Activated CD8-positive, alpha-beta memory T cell treated with anti-CD3 and anti-CD28 coated beads, Interleukin-2, amount 50 U/mL, for 1 hour (primary cell): ENCODE results near the gene PCNP.
"Not testable (repeated sequence)": the region's sequence is repeated elsewhere in the genome, so short reads cannot be mapped to it uniquely, and the experiment has no call there.

Experiments
- DNase-seq: peaks from one replicate; pipeline ENCODE4 v3.0.0-alpha.2; 2020; ENCODE audit errors: extremely low read depth

PCNP gene

DNA sequence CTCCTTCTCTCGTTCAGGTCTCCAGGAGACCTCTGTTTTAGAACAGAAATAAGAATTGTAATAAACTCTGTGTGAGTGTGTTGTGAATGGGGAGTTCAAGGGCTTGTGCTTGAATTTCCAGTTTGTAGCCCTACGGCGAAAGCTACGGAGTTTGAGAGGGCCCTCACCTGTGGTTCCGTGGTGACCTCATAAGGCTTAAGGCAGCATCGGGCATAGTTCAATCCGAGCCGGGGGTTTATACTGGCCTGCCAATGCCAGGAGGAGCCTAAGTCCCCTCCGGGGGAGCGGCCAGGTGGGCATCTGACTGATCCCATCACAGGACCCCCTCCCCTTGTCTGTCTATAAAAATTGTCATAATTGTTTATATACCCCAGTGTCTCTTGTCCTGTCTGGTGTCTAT lies 59.2 kb downstream of the PCNP start:
- no peak for DNase-seq

DNA sequence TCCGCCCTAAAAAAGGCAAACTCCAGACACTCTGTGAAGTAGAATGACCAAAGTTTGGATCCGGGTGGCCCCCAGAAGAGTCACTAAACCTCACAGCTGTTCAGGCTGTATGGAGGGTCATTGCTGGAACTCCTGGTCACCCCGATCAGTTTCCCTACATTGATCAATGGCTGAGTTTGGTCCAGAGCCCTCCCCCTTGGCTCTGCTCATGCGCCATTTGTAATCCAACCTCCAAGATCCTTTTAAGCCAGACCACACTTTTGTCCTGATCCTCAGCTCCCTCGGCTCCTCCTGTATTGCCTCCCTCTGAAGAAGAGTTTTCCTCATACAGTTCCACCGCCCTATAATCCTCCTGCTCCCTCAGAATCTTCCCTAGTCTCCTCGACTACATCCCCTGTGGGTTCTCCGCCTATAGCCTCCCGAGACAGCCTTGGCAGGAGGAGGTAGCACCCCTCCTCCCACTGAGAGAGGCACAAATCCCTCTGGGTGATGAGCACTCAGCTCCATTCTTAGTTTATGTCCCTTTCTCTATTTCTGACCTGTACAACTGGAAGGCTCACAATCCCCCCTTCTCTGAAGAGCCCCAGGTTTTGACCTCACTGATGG lies 60.7 kb downstream of the PCNP start:
- DNase-seq = no peak

DNA sequence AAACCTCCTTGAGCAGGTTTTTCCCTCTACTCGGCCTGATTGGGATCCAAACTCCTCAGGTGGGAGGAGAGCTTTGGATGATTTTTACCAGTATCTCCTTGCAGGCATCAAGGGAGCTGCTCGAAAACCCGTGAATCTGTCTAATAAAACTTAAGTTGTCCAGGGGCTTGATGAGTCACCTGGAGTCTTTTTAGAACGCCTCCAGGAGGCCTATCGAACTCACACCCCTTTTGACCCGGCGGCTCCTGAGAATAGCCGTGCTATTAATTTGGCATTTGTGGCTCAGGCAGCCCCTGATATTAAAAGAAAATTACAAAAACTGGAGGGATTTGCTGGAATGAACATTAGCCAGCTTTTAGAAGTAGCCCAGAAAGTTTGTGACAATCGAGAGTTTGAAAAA lies 61.4 kb downstream of the PCNP start:
- no peak for DNase-seq

DNA sequence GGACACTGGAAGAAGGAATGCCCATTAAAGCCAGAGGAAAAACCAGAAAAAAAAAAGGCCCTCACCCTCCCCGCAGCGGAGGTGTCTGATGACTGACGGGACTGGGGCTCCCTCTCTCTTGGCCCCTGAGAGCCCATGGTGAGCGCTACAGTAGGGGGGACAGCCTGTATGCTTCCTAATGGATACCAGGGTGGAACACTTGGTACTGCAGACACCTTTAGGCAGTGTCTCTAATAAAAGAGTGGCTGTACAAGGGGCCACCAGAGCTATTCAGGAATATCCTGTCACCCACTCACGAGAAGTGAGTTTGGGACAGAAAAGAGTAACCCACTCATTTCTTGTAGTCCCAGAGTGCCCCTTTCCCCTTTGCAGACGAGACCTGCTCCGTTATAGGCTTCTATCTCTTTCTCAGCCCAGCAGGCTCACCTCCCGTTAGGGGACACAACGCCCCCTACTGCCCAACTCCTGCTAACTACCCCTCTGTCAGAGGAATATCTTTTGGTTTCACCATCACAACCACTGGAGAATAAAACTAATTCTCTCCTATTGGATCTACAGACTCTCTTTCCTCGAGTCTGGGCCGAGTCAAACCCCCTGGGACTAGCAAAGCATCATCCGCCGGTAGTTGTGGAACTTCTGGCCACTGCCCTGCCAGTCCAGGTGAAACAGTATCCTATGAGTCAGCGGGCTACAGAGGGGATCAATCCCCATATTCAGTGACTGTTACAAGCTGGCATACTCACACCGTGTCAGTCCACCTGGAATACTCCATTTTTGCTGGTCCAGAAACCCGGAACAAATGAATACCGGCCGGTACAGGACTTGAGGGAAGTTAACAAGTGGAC lies 62.2 kb downstream of the PCNP start:
- peak; percentile 11 for DNase-seq

DNA sequence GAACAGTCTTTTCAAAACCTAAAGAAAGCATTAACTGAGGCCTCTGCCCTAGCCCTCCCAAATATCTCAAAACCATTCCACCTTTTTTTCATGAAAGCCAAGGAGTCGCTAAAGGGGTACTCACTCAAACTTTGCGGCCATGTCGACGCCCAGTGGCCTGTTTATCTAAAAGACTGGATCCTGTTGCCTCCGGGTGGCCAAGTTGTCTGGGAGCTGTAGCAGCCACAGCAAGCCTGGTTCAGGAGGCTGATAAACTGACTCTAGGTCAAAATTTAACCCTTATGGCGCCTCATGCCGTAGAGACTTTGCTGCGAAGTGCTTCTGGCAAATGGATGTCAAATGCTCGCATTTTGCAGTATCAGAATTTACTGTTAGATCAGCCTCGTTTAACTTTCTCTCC lies 63.5 kb downstream of the PCNP start:
- no peak for DNase-seq

DNA sequence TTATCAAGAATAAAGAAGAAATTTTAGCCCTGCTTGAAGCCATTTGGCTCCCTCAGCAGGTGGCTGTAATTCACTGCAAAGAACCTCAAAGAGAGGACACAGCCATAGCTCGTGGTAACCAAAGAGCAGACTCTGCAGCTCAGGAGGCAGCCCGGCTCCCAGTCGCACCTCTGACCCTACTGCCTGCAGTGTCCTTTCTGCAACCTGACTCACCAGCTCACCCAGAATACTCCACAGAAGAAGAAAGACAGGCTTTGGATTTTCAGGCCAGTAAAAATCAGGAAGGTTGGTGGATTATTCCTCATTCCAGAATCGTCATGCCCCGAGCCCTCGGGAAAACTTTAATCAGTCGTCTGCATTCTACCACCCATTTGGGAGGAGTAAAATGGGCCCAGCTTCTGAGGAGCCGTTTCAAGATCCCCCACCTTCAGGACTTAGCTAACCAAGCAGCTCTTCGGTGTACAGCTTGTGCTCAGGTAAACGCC lies 64.3 kb downstream of the PCNP start:
- DNase-seq = no peak

DNA sequence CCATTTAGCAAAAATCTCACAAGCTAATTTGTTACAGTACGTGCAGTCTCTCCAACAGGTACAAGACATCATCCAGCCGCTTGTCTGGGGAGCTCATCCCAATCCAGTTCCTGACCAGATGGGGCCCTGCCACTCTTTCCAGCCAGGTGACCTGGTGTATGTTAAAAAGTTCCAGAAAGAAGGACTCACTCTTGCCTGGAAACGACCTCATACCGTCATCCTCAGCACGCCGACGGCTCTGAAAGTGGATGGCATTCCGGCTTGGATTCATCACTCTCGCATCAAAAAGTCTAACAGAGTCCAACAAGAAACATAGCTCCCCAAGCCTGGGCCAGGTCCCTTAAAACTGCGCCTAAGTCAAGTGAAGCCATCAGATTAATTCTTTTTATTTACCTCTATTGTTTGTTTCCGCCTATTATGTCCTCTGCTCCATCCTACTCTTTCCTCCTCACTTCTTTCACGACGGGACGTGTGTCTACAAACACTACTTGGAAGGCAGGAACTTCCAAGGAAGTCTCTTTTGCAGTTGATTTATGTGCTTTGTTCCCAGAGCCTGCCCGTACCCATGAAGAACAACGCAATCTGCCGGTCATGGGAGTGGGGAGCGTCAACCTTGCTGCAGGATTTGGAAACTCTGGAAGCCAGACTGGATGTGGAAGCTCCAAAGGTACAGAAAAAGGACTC lies 65.4 kb downstream of the PCNP start:
- no peak for DNase-seq

DNA sequence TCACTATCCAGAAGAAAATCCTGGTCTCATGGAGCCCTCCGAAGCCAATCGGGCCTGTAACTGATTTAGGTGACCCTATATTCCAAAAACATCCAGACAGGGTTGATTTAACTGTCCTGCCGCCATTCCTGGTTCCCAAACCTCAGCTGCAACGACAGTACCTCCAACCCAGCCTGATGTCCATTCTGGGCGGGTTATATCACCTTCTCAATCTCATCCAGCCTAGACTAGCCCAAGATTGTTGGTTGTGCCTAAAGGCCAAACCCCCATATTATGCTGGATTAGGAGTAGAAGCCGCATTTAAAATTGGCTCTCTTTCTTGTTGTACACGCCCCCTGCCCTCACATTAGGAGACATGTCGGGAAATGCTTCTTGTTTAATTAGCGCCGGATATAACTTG lies 66.3 kb downstream of the PCNP start:
- no peak for DNase-seq

DNA sequence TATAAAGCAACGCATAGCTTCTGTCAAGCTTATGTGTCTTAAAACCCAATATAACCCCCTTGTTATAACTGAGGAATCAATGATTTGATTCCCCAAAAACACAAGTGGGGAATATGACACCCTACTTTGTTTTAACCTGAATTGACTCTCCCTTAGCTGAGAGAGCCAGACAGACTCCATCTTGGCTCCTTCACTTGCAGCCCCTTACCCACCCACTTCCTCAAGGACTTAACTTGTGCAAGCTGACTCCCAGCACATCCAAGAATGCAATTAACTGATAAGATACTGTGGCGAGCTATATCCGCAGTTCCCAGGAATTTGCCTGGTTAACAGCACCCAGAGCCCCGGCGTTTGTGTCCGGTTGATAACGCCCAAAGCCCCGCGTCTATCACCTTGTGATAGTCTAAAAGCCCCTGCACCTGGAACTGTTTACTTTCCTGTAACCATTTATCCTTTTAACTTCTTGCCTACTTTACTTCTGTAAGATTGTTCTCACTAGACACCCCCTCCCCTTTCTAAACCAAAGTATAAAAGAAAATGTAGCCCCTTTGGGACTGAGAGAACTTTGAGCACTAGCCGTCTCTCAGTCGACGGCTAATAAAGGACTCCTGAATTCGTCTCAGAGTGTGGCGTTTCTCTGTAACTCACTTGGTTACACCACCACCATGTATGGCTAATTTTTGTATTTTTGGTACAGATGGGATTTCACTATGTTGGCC lies 67.6 kb downstream of the PCNP start:
- DNase-seq = not testable (repeated sequence)

DNA sequence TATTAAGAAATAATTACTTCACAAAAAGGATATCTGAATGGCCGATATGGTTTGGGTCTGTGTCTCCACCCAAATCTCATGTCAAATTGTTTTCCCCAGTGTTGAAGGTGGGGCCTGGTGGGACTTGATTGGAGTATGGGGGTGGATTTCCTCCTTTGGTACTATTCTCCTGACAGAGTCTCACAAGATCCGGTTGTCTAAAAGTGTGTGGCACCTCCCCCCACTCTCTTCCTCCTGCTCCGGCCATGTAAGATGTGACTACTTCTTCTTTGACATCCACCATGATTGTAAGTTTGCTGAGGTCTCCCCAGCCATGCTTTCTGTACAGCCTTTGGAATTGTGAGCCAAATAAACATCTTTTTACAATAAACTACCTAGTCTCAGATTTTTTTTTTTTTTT lies 68.5 kb downstream of the PCNP start:
- DNase-seq = no peak

DNA sequence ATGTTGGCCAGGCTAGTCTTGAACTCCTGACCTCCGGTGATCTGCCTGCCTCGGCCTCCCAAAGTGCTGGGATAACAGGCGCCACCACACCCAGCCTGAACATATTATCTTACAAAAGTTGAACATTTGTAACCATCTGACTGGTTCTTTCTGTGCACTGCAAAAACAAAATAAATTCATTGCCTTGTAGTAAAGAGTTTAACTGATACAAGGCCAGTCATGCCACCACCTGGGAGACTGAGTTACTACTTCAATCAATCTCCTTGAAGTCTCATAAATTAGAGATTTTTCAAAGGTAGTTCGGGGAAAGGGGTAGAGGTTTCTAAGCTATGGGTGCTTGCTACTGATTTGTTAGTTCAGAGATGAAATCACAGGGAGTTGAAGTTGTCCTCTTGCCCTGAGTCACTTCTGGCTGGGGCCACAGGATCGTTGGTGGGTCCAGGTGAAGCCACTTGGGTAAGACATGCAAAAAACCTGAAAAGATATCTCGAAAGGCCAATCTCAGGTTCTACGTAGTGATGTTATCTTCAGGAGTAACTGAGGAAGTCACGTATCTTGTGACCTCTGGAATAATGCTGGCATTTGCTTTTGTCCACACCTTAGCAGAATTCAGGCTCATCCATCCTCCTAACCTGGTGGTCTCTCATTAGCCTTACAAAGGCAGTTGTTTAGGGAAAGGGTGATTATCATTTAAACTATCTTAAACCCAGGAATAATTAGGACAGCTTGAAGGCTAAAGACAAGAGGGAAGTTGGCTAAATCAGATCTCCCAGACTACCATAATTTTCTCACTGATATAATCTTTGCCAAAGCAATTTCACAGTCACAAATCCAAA lies 69.2 kb downstream of the PCNP start:
- no peak for DNase-seq
